Limb (tissue), 2 donors: Measurements from ENCODE around the gene TES.
"Not testable (repeated sequence)": the region's sequence is repeated elsewhere in the genome, so short reads cannot be mapped to it uniquely, and the experiment has no call there.

Source experiments
- DNase-seq, 2 donors: peaks; one replicate each; pipeline ENCODE4 v3.0.0-alpha.2; 2016; ENCODE audit errors: extremely low spot score in 2 of 2

TES gene

DNA sequence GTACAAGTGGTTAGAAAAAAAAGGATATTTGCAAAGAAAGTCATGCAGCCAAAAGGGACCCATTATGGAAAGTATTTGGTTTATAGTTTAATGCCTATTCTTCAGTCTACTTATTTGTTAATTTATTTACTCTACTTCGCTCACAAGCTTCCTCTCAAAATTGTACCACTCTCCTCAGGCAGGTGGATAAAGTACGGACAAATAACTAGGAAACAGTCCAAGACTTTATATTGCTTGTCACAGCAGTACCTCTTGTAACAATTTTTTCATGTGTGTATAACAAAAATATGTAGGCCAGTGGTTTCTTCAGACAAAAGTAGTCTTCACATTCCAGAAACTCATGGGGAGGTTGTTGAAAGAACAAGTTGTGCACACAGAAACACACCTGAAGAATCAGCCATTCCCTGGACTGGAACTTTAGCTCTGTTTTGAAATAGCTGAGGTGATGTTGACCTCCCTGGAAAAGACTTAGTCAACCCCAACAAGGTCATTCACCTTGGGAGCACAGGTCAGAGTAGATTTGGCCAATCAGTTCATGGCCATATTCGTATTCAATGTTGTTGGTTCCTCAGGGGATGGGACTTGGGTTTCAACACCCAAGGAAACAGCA, 73.4 kb downstream of the TES start:
- no peak for DNase-seq

DNA sequence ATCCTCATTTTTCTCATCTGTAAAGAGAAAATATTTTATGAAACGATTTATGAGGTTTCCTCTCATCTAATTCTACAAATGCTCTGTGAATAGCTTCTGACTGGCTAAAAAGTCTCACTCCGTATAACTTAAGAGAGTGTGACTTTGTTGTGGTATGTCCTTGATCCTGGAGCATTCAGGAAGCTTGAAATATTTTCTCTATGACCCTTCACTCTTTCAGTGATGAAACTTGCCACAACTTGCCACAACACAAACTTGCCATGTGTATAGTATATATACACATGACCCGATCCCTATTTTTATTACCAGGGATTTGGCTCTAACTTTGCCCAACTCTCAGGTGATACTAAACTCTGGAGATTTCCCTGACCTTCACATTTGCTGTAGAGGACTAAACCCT, 74.1 kb downstream of the TES start:
- no peak for DNase-seq

GRCh38 chr7:116285252-116285651, 74.9 kb downstream of the TES start:
- DNase-seq: no peak

- DNase-seq: no peak
Observed at GRCh38 chr7:116290740-116291139, 80.4 kb downstream of the TES start.

- DNase-seq: no peak
Observed at GRCh38 chr7:116291937-116292336, 81.6 kb downstream of the TES start.

- DNase-seq: no peak
Observed at GRCh38 chr7:116292381-116292780, 82.0 kb downstream of the TES start.

DNA sequence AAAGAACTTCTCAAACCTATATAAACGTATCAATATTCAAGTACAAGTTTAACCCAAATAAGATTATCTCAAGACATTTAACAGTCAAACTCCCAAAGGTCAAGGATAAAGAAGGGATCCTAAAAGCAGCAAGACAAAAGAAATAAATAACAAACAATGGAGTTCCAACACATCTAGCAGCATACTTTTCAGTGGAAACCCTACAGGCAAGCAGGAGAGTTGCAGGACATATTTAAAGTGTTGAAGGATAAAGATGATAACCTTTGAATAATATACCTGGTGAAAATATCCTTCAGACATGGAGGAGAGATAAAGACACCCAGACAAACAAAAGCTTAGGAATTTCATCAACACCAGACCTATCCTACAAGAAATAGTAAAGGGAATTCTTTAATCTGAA, 82.8 kb downstream of the TES start:
- DNase-seq: no peak

DNA sequence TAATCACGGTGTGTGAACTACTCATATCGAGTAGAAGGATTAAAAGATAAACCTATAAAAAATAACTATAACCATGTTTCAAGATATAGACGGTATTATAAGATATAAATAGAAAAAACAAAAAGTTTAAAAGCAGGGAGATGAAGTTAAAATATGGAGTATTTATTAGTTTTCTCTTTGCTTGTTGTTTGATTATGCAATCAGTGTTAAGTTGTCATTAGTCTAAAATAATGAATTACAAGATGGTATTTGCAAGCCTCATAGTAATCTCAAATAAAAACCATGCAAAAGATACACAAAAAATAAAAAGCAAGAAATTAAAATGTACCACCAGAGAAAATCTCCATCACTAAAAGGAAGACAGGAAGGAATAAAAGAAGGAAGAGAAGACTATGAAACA, 83.3 kb downstream of the TES start:
- no peak for DNase-seq

GRCh38 chr7:116295903-116296302, 85.6 kb downstream of the TES start:
- DNase-seq: not testable (repeated sequence)

- no peak for DNase-seq
Observed at GRCh38 chr7:116298055-116298454, 87.7 kb downstream of the TES start.

DNA sequence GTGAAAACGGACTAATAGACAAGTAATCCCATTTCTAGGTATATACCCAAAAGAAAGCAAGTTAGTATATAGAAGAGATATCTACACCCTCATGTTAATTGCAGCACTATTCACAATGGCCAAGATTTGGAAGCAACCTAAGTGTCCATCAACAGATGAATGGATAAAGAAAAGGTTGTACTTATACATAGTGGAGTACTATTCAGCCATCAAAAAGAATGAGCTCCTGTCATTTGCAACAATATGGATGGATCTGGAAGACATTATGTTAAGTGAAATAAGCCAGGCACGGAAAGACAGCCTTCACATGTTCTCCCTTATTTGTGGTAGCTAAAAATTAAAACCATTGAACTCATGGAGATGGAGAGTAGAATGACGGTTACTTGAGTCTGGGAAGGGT, 88.2 kb downstream of the TES start:
- DNase-seq: no peak

- DNase-seq: no peak
Observed at GRCh38 chr7:116305485-116306408, 95.4 kb downstream of the TES start.

GRCh38 chr7:116306409-116307048, 96.2 kb downstream of the TES start:
- no peak for DNase-seq

- no peak for DNase-seq
Observed at GRCh38 chr7:116307253-116307652, 96.9 kb downstream of the TES start.
